Transverse colon (tissue), 4 donors: ENCODE measurements around the gene KLHDC4. TPM values are rescaled to one million over a fixed set of nuclear protein-coding genes. Genes with fewer than 3 reads are reported as not detected.
"Not testable (repeated sequence)": the region's sequence is repeated elsewhere in the genome, so short reads cannot be mapped to it uniquely, and the experiment has no call there.

ENCODE experiments used
- DNase-seq: peaks from one replicate; pipeline ENCODE4 v3.0.0-alpha.2; 2019
- H3K27ac ChIP-seq, 4 donors: fragments of 200-600 bp; sonication (generic); 2 replicates each; pipeline ENCODE4 v1.5.1; 2016 to 2018; ENCODE audit warnings: inconsistent platforms in 4 of 4
- H3K27me3 ChIP-seq: fragments of 200-600 bp; sonication (generic); 2 replicates; pipeline ENCODE4 v1.5.1; 2017; ENCODE audit warnings: inconsistent platforms
- H3K36me3 ChIP-seq, 4 donors: fragments of 200-600 bp; sonication (generic); 2 replicates each; pipeline ENCODE4 v1.5.1; 2017 to 2019; ENCODE audit warnings: inconsistent platforms in 4 of 4
- H3K4me1 ChIP-seq, 4 donors: fragments of 200-600 bp; sonication (generic); 2 replicates each; pipeline ENCODE4 v1.5.1; 2017 to 2020; ENCODE audit warnings: inconsistent platforms in 4 of 4
- H3K4me3 ChIP-seq, 4 donors: fragments of 200-600 bp; sonication (generic); 1 replicate in 1 of 4; 2 replicates in 3 of 4; pipeline versions ENCODE4 v1.5.1 to v1.6.1; 2017 to 2019; ENCODE audit warnings: inconsistent platforms in 4 of 4
- H3K9me3 ChIP-seq, 2 donors: fragments of 200-600 bp; sonication (generic); 2 replicates each; pipeline ENCODE4 v1.5.1; 2017 to 2019; ENCODE audit warnings: inconsistent platforms in 2 of 2
- EP300 ChIP-seq: sonication (generic); formaldehyde crosslinking; IDR thresholded peaks from one replicate; pipeline ENCODE4 v1.6.1; 2017; ENCODE audit warnings: antibody characterized with exemption, low read depth
- POLR2A ChIP-seq: fragments of 450-650 bp; IDR thresholded peaks from one replicate; pipeline ENCODE4 v1.6.1; 2016; ENCODE audit warnings: antibody characterized with exemption, mild to moderate bottlenecking, moderate library complexity
- POLR2AphosphoS5 ChIP-seq, 3 donors: sonication (generic); formaldehyde crosslinking; IDR thresholded peaks; one replicate each; pipeline ENCODE4 v1.6.1; 2016; ENCODE audit warnings: antibody characterized with exemption in 3 of 3
- WGBS, 2 donors: methylation state at CpG; one replicate each; pipeline ENCODE4 v1.1.5; 2018; ENCODE audit warnings: low coverage in 1 of 2; 5-methylcytosine and 5-hydroxymethylcytosine counted together
- in situ Hi-C, 4 donors: fragments of 200-750 bp; cut with MboI; loops; one replicate each; pipeline versions ENCODE4 v1.15.0 to v1.15.1; 2017; ENCODE audit warnings: low sequenced_read_pairs in 3 of 4, low pct_ligation_motif_present in 1 of 4, low pct_unique_long_range_greater_than_20kb in 1 of 4
- intact Hi-C: fragments of 100-400 bp; cut with DNase I; formaldehyde crosslinking; loops from one replicate; pipeline ENCODE4 v1.15.1; 2023; ENCODE audit warnings: low total_unique reads
- total RNA-seq, 4 donors: library from RNA; depleted of rRNA; stranded (reverse); fragments of >200 nt; gene quantifications; one replicate each; pipeline ENCODE4 v1.1.0, GENCODE V29; 2016
- TF ChIP-seq, protein P1 (sequence below), 5 experiments: fragments of 200-600 bp in 3 of 5; fragments of 450-650 bp in 2 of 5; sonication (generic) in 3 of 5; IDR thresholded peaks; 1 replicate in 2 of 5; 2 replicates in 3 of 5; pipeline ENCODE4 v1.5.1; 2016 to 2017; ENCODE audit warnings: antibody characterized with exemption in 5 of 5, inconsistent platforms in 3 of 5, mild to moderate bottlenecking in 2 of 5, moderate library complexity in 1 of 5

The KLHDC4 gene
- total RNA-seq, 4 donors from 2014 or later, result 45.2 to 193 (median 57.4) TPM

DNA sequence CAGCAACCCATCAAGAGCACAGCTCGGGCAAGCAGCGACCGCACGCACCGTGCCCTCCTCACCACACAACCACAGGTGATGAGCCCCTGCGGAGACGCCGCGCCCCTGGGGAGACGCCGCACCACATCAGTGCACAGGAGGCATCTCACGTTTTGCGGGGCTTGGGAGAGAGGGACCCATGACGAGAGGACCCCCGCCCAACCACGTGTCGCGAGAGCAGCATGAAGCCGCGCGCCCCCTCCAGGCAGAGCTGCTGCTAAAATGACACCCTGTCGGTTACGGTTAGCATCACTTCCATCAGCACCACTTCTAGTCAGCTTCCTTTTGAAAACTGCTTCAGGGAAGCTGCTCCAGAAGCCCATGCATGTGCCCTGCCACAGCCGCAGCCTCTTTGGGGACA, 45.3 kb downstream of the KLHDC4 start:
- DNase-seq, result no peak
- no peaks in the 10 kb centered on the region for H3K4me1 ChIP-seq
- no peaks in the 10 kb centered on the region for H3K36me3 ChIP-seq
- H3K27ac ChIP-seq, result no peak overlapping the region
- no peaks in the 10 kb centered on the region for H3K27me3 ChIP-seq
- WGBS, 2 donors, result 92% methylated on average over 20 of the region's 24 CpGs; no CpG with 5 or more reads in 1 of the 2 donors
- H3K4me3 ChIP-seq, result no peak overlapping the region
- in situ Hi-C loops, result no loop called here
- H3K9me3 ChIP-seq, result no peaks in the 10 kb centered on the region
- intact Hi-C loops, result no loop called here
- TF ChIP-seq EP300 (no peak), POLR2A (no peak), POLR2AphosphoS5 (IDR thresholded peaks at IDR 0.05) (no peak)
- TF ChIP-seq, protein P1, sequence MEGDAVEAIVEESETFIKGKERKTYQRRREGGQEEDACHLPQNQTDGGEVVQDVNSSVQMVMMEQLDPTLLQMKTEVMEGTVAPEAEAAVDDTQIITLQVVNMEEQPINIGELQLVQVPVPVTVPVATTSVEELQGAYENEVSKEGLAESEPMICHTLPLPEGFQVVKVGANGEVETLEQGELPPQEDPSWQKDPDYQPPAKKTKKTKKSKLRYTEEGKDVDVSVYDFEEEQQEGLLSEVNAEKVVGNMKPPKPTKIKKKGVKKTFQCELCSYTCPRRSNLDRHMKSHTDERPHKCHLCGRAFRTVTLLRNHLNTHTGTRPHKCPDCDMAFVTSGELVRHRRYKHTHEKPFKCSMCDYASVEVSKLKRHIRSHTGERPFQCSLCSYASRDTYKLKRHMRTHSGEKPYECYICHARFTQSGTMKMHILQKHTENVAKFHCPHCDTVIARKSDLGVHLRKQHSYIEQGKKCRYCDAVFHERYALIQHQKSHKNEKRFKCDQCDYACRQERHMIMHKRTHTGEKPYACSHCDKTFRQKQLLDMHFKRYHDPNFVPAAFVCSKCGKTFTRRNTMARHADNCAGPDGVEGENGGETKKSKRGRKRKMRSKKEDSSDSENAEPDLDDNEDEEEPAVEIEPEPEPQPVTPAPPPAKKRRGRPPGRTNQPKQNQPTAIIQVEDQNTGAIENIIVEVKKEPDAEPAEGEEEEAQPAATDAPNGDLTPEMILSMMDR (IDR thresholded peaks at IDR 0.05), result no peak

DNA sequence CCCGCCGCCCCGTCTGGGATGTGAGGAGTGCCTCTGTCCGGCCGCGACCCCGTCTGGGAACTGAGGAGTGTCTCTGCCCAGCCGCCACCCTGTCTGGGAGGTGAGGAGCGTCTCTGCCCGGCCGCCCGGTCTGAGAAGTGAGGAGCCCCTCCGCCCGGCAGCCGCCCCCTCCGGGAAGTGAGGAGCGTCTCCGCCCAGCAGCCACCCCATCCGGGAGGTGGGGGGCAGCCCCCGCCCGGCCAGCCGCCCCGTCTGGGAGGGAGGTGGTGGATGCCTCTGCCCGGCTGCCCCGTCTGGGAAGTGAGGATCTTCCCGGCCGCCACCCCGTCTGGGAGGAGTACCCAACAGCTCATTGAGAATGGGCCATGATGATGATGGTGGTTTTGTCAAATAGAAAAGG, 47.0 kb downstream of the KLHDC4 start:
- H3K36me3 ChIP-seq, H3K9me3 ChIP-seq, intact Hi-C loops, H3K27ac ChIP-seq, H3K4me1 ChIP-seq, H3K4me3 ChIP-seq, H3K27me3 ChIP-seq, DNase-seq, in situ Hi-C loops: not testable (repeated sequence)
- 89% methylated on average over 9 of the region's 28 CpGs; no CpG with 5 or more reads in 1 of the 2 donors for whole genome bisulfite sequencing, 2 donors

DNA sequence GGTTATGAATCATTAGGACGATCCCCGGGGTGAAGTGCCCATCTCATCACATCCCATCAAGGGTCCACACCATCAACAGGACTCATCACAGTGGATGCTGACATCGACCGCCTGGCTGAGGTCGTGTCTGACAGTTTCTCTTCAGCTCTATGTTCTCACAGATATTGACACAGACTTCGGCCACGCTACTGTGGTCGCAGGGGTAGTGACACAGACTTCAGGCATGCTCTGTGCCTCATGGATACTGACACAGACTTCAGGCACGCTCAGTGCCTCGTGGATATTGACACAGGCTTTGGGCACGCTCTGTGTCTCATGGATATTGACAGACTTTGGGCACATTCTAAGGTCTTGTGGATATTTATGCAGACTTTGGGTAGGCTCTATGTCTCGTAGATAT, 50.1 kb downstream of the KLHDC4 start:
- in situ Hi-C loops, result no loop called here
- TF ChIP-seq POLR2AphosphoS5 (IDR thresholded peaks at IDR 0.05) (no peak), EP300 (no peak), POLR2A (no peak)
- TF ChIP-seq, protein P1 (IDR thresholded peaks at IDR 0.05), result no peak
- no peaks in the 10 kb centered on the region for H3K9me3 ChIP-seq
- no peak for DNase-seq
- peaks cover 0 to 3% (median 0%) of the 10 kb centered on the region in 4 donors for H3K4me1 ChIP-seq
- H3K27me3 ChIP-seq, result no peaks in the 10 kb centered on the region
- 94% methylated on average over 10 of the region's 12 CpGs; no CpG with 5 or more reads in 1 of the 2 donors for WGBS, 2 donors
- intact Hi-C loops, result no loop called here
- no peak overlapping the region for H3K27ac ChIP-seq
- no peak overlapping the region for H3K4me3 ChIP-seq
- H3K36me3 ChIP-seq, result no peaks in the 10 kb centered on the region

DNA sequence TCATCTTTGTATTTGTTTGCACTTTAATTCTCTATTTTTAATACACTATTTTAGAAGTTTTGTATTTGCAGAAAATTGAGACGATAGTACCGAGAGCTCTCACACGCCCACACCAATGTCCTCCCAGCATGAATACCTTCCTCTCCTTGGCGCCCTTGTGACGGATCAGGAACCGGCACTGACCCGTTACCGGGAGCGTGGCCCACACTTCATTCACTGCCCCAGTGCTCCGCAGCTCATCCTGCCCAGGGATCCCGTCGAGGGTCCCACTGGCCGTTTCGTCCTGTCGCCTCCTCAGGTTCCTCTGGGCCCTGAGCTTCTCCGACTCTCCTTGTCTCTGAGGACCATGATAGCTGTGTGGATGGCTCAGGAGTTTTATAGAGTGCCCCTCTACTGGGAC, 50.6 kb downstream of the KLHDC4 start:
- Histone ChIP-seq H3K4me1 (peaks cover 0 to 3% (median 0%) of the 10 kb centered on the region in 4 donors), H3K27me3 (no peaks in the 10 kb centered on the region), H3K4me3 (no peak overlapping the region), H3K36me3 (no peaks in the 10 kb centered on the region), H3K27ac (no peak overlapping the region), H3K9me3 (no peaks in the 10 kb centered on the region)
- intact Hi-C loops, result no loop called here
- DNase-seq, result no peak
- WGBS, 2 donors, result 96 to 100% methylated on average over 3 to 16 of the region's 16 CpGs
- TF ChIP-seq EP300 (no peak), POLR2A (no peak), POLR2AphosphoS5 (IDR thresholded peaks at IDR 0.05) (no peak)
- TF ChIP-seq, protein P1 (IDR thresholded peaks at IDR 0.05), result no peak
- in situ Hi-C loops, result no loop called here
